ENCODE results near the gene HSH2D. TPM values are rescaled to one million over a fixed set of nuclear protein-coding genes. Genes with fewer than 3 reads are reported as not detected.
"Not testable (repeated sequence)": the region's sequence is repeated elsewhere in the genome, so short reads cannot be mapped to it uniquely, and the experiment has no call there.

Gene HSH2D
- polyA plus RNA-seq, 4 donors: 0.46 to 1.1 (median 0.65) TPM

- DNase-seq (ENCODE audit: low read depth in 4 of 4, low spot score in 3 of 4): no peak
Observed at GRCh38 chr19:16153582-16154336, 10.3 kb downstream of the HSH2D start.

GRCh38 chr19:16154557-16154956 is 11.1 kb downstream of the HSH2D start:
- no peak for DNase-seq (ENCODE audit: low read depth in 4 of 4, low spot score in 3 of 4)

GRCh38 chr19:16155128-16155527 is 11.6 kb downstream of the HSH2D start:
- DNase-seq (ENCODE audit: low read depth in 4 of 4, low spot score in 3 of 4): no peak

- DNase-seq (ENCODE audit: low read depth in 4 of 4, low spot score in 3 of 4): no peak
Observed at GRCh38 chr19:16156904-16157303, 13.4 kb downstream of the HSH2D start.

GRCh38 chr19:16157601-16158000 is 14.1 kb downstream of the HSH2D start:
- DNase-seq (ENCODE audit: low read depth in 4 of 4, low spot score in 3 of 4): no peak

GRCh38 chr19:16159655-16160054 is 16.2 kb downstream of the HSH2D start:
- no peak for DNase-seq (ENCODE audit: low read depth in 4 of 4, low spot score in 3 of 4)

- DNase-seq (ENCODE audit: low read depth in 4 of 4, low spot score in 3 of 4): no peak
Observed at GRCh38 chr19:16160445-16160942, 17.0 kb downstream of the HSH2D start.

- no peak for DNase-seq (ENCODE audit: low read depth in 4 of 4, low spot score in 3 of 4)
Observed at GRCh38 chr19:16160943-16161560, 17.6 kb downstream of the HSH2D start.

- no peak for DNase-seq (ENCODE audit: low read depth in 4 of 4, low spot score in 3 of 4)
Observed at GRCh38 chr19:16161840-16162239, 18.4 kb downstream of the HSH2D start.

- no peak for DNase-seq (ENCODE audit: low read depth in 4 of 4, low spot score in 3 of 4)
Observed at GRCh38 chr19:16164222-16164890, 20.9 kb downstream of the HSH2D start.

- DNase-seq (ENCODE audit: low read depth in 4 of 4, low spot score in 3 of 4): no peak
Observed at GRCh38 chr19:16166417-16166816, 22.9 kb downstream of the HSH2D start.

- DNase-seq (ENCODE audit: low read depth in 4 of 4, low spot score in 3 of 4): no peak
Observed at GRCh38 chr19:16167055-16167454, 23.6 kb downstream of the HSH2D start.

- no peak for DNase-seq (ENCODE audit: low read depth in 4 of 4, low spot score in 3 of 4)
Observed at GRCh38 chr19:16168465-16169081, 25.1 kb downstream of the HSH2D start.

GRCh38 chr19:16170134-16170533 is 26.6 kb downstream of the HSH2D start:
- DNase-seq (ENCODE audit: low read depth in 4 of 4, low spot score in 3 of 4): no peak

- no peak for DNase-seq (ENCODE audit: low read depth in 4 of 4, low spot score in 3 of 4)
Observed at GRCh38 chr19:16175954-16176353, 32.5 kb downstream of the HSH2D start.

GRCh38 chr19:16178866-16179265 is 35.4 kb downstream of the HSH2D start:
- not testable (repeated sequence) for DNase-seq (ENCODE audit: low read depth in 4 of 4, low spot score in 3 of 4)

GRCh38 chr19:16180611-16181010 is 37.1 kb downstream of the HSH2D start:
- DNase-seq (ENCODE audit: low read depth in 4 of 4, low spot score in 3 of 4): no peak

GRCh38 chr19:16184665-16185122 is 41.2 kb downstream of the HSH2D start:
- DNase-seq (ENCODE audit: low read depth in 4 of 4, low spot score in 3 of 4): no peak

GRCh38 chr19:16185123-16185767 is 41.8 kb downstream of the HSH2D start, which contains the start of gene FAM32A:
FAM32A (plus strand) TSS chr19:16185410; CDS start chr19:16185443, 33 bp downstream.
- DNase-seq (ENCODE audit: low read depth in 4 of 4, low spot score in 3 of 4): peak; percentile 94 to 99 (median 98)

GRCh38 chr19:16185768-16186123 is 42.3 kb downstream of the HSH2D start:
- no peak for DNase-seq (ENCODE audit: low read depth in 4 of 4, low spot score in 3 of 4)
